ENCODE measurements around the gene PRDM16. TPM values are rescaled to one million over a fixed set of nuclear protein-coding genes. Genes with fewer than 3 reads are reported as not detected.

Gene PRDM16
- total and polyA plus RNA-seq, 2 of the 13 experiments (the other 11 are each of a cell fraction or from before 2014, with no cell fraction given) = 0.15 to 0.81 TPM

- Histone ChIP-seq H2AFZ (ENCODE audit: low read length) (no peak overlapping the region), H3K4me2 (ENCODE audit: low read depth, low read length) (no peak overlapping the region), H3K9ac (ENCODE audit: insufficient read depth, low read depth, low read length) (no peak overlapping the region), H4K20me1 (ENCODE audit: insufficient read depth, low read length) (no peaks in the 10 kb centered on the region), H3K79me2 (ENCODE audit: insufficient read depth, low read length) (peaks cover 2% of the 10 kb centered on the region), H3K9me3 (ENCODE audit: low read length) (no peaks in the 10 kb centered on the region), H3K27me3 (ENCODE audit: control insufficient read depth in 1 of 2, insufficient read depth in 2 of 2, low read length in 2 of 2) (peaks cover 6 to 20% of the 10 kb centered on the region in 2 experiments), H3K27ac (ENCODE audit: extremely low read length, insufficient read depth, low read length) (no peak overlapping the region), H3K4me3 (replicated peaks in 1 of 3; ENCODE audit: insufficient read depth in 1 of 3, low read depth in 2 of 3, low read length in 3 of 3) (no peak overlapping the region), H3K36me3 (replicated peaks in 1 of 2; ENCODE audit: control insufficient read depth in 1 of 2, insufficient read depth in 2 of 2, low read length in 2 of 2) (no peaks in the 10 kb centered on the region), H3K4me1 (ENCODE audit: insufficient read depth, low read length) (peaks cover 20% of the 10 kb centered on the region)
- 100% methylated on average over 1 of the region's 32 CpGs for WGBS (ENCODE audit: low lambda C conversion rate)
- DNase-seq (ENCODE audit: low spot score) = no peak
- CTCF ChIA-PET (ENCODE audit: low intra/inter-chr PET ratio, low total read pairs) = no interaction called here
- POLR2A ChIA-PET = no interaction called here
- TF ChIP-seq CBX2 (IDR thresholded peaks at IDR 0.05; ENCODE audit: low read depth, low read length) (no peak), CBX2 (CRISPR knock-in tag; IDR thresholded peaks at IDR 0.05; ENCODE audit: low read depth) (no peak), HNRNPL (IDR thresholded peaks at IDR 0.05; ENCODE audit: low read depth, low read length) (0 out of 2 replicates have a peak, but pooled peaks have one; percentile 34)
- no peak for ATAC-seq
- no TSS peak for BruUV-seq (replicated peaks)
- intact Hi-C loops (cut with micrococcal nuclease; ENCODE audit: unreplicated experiment) (no loop called here), in situ Hi-C loops (cut with HindIII; ENCODE audit: extremely low pct_ligation_motif_present, low pct_unique_long_range_greater_than_20kb) (loop anchor here (25.0 kb wide), 1 partner anchor 215 kb away; no protein-coding TSS in a partner anchor)
- no peak for FAIRE-seq
Observed at GRCh38 chr1:3072391-3073185, 3.6 kb downstream of the PRDM16 start.

GRCh38 chr1:3073186-3073488 lies 4.1 kb downstream of the PRDM16 start:
- ChIA-PET POLR2A (no interaction called here), CTCF (ENCODE audit: low intra/inter-chr PET ratio, low total read pairs) (no interaction called here)
- H3K36me3 ChIP-seq (replicated peaks in 1 of 2; ENCODE audit: control insufficient read depth in 1 of 2, insufficient read depth in 2 of 2, low read length in 2 of 2) = no peaks in the 10 kb centered on the region
- H3K27ac ChIP-seq (ENCODE audit: extremely low read length, insufficient read depth, low read length) = no peak overlapping the region
- peaks cover 20% of the 10 kb centered on the region for H3K4me1 ChIP-seq (ENCODE audit: insufficient read depth, low read length)
- H3K79me2 ChIP-seq (ENCODE audit: insufficient read depth, low read length) = peaks cover 2% of the 10 kb centered on the region
- no peak overlapping the region for H3K4me2 ChIP-seq (ENCODE audit: low read depth, low read length)
- intact Hi-C loops (cut with micrococcal nuclease; ENCODE audit: unreplicated experiment) = no loop called here
- H3K9ac ChIP-seq (ENCODE audit: insufficient read depth, low read depth, low read length) = no peak overlapping the region
- BruUV-seq (replicated peaks) = no TSS peak
- no peak for DNase-seq (ENCODE audit: low spot score)
- H3K9me3 ChIP-seq (ENCODE audit: low read length) = no peaks in the 10 kb centered on the region
- H2AFZ ChIP-seq (ENCODE audit: low read length) = no peak overlapping the region
- FAIRE-seq = no peak
- WGBS (ENCODE audit: low lambda C conversion rate) = 77% methylated on average over 7 of the region's 9 CpGs
- in situ Hi-C loops (cut with HindIII; ENCODE audit: extremely low pct_ligation_motif_present, low pct_unique_long_range_greater_than_20kb) = loop anchor here (25.0 kb wide), 1 partner anchor 214 kb away; no protein-coding TSS in a partner anchor
- peaks cover 6 to 20% of the 10 kb centered on the region in 2 experiments for H3K27me3 ChIP-seq (ENCODE audit: control insufficient read depth in 1 of 2, insufficient read depth in 2 of 2, low read length in 2 of 2)
- no peak for ATAC-seq
- H4K20me1 ChIP-seq (ENCODE audit: insufficient read depth, low read length) = no peaks in the 10 kb centered on the region
- H3K4me3 ChIP-seq (replicated peaks in 1 of 3; ENCODE audit: insufficient read depth in 1 of 3, low read depth in 2 of 3, low read length in 3 of 3) = no peak overlapping the region
- TF ChIP-seq ZNF460 (CRISPR knock-in tag; IDR thresholded peaks at IDR 0.05; ENCODE audit: borderline replicate concordance) = no peak
- TF ChIP-seq KAT2B (IDR thresholded peaks at IDR 0.05; ENCODE audit: borderline replicate concordance, low read depth, low read length) = no peak
- TF ChIP-seq TIGD3 (CRISPR knock-in tag; IDR thresholded peaks at IDR 0.05; ENCODE audit: borderline replicate concordance) = no peak
- TF ChIP-seq GABPA (IDR thresholded peaks at IDR 0.05; ENCODE audit: low read depth, low read length) = no peak
- no peak for TF ChIP-seq GABPA (CRISPR knock-in tag; IDR thresholded peaks at IDR 0.05; ENCODE audit: low read depth)
- TF ChIP-seq ZNF672 (CRISPR knock-in tag; IDR thresholded peaks at IDR 0.05) = no peak
- TF ChIP-seq ARID2 (CRISPR knock-in tag; IDR thresholded peaks at IDR 0.05; ENCODE audit: borderline replicate concordance) = no peak
- no peak for TF ChIP-seq ZNF276 (CRISPR knock-in tag; IDR thresholded peaks at IDR 0.05; ENCODE audit: low read depth)
- TF ChIP-seq ZNF280D (CRISPR knock-in tag; IDR thresholded peaks at IDR 0.05) = no peak
